HG02678 (cell line): Measurements from ENCODE around the gene CNTN1.

Source experiments
- ATAC-seq: cut with Tn5 transposase; IDR thresholded peaks from one replicate; pipeline ENCODE4 v1.9.1; 2021; ENCODE audit warnings: mild to moderate bottlenecking, moderate library complexity; ENCODE audit not compliant: unreplicated experiment

The CNTN1 gene

DNA sequence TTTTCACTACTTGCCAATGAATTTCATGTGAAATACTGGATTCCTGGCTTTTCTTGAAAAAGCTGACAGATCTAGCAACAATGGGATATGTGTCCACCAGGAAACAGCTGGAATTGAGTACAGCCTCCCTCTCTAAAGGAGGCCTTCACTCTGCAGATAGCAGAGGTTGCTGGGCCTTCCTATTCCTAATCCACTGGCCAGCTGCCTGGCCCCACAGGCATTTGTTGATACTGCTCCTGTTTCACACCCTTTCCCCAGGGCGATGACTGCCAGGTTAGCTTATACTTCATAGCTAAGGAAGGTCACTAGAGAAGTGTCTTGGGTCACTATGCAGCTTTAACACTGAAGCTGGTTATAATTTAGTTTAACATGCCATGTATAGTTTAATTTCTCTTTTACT is 408.3 kb downstream of the CNTN1 start:
- ATAC-seq: no peak

DNA sequence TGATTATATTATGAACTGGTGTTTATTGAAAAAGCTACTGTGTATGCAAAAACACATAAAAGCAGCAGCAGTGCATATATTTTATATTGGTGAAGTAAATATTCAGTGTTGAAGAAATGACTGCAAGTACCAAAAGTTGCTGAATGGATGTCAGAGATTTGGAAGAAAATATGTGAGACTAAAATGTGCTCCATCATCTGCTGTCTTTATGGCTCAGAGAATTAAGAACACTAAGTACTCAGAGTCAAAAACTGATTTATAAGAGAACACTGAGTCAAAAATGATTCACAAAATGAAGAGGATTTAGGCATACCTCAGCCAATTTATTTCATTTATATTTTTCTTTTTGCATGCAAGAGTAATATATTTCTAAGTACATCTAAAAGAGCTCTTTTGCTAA is 409.6 kb downstream of the CNTN1 start:
- ATAC-seq: no peak

DNA sequence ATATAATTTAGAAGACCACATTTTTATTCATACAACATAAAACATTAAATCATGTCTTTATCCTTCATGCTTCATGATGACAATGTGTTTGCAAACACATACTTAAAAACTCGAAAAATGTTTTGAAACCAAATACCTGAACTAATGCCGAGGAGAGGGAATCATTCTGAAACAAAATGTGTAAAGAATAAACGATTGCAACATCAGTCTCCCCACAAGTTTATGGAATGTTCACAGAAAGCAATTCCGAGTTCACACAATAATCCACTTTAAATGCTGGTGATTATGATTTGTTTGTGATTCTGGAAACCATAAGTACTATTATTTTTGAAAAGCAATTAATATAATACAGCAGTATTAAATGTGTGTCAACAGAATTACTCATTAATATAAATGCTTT is 411.4 kb downstream of the CNTN1 start:
- no peak for ATAC-seq

DNA sequence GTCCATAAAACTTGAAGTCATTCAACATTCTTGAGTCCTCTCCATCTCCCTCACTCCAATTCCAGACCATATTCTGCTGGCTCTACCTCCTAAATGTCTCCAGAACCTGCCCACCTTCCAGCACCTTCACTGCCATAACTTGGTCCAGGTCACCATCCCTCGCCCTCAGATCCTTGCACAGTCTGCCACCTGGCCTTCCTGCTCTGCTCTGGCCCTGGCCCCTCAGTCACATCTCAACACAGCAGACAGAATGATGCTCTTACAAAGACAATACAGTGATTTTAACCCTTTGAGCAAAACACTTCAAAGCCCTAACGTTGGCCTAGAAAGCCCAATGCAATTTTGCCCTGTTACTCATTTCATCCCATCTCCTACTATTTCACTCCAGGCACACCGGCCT is 414.1 kb downstream of the CNTN1 start:
- ATAC-seq: no peak

DNA sequence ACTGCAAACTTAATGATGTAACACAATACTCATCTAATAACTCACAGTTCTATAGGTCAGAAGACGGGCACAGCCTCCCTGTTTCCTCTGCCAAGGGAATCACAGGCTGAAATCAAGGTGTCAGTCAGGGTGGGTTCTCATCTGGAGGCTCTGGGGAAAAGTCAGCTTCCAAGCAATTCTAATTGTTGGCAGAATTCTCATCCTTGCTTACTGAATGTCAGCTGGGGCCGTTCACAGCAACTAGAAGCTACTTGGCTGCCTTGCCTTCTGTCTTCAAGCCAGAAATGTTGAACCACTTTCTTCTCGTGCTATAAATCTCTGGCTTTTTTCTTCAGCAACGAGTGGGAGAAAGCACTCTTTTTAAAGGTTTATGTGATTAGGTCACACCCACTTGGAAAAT is 415.8 kb downstream of the CNTN1 start:
- ATAC-seq: no peak

DNA sequence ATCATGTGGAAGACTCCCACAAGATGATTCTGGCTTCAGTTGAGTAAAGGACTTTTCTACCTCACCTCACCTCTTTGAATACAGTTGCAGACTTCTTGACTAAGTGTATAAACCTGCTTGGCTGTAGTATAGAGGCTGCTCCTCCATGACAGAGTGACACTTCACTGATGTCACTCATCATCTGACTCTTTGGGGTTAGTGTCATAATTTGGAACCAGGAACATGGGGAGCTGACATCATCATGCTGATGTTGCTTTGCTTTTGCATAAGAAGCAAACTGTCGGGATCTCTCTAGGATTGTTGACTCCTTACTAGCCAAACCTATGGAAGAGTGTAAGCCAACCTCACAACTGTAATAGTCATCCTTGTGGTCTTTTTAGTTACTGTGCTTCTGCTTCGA is 420.7 kb downstream of the CNTN1 start:
- no peak for ATAC-seq

DNA sequence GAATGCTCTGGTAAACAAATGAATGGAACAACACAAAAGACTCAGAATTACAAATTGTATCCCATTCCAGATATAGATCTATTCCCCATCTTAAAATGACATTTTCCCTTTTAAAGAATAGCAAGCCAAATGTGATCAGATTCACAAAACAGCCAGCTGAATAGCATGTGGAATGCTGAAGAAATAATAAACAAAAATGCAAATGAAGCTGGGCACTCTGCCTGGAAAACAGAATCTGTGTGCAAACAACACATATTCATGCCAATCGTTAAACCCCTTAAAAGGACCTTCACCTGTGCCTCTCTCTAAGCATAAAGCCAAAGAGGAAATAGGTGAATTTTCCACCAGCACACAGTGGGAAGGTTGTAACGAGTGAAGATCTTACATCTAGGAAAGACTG is 428.0 kb downstream of the CNTN1 start:
- no peak for ATAC-seq

DNA sequence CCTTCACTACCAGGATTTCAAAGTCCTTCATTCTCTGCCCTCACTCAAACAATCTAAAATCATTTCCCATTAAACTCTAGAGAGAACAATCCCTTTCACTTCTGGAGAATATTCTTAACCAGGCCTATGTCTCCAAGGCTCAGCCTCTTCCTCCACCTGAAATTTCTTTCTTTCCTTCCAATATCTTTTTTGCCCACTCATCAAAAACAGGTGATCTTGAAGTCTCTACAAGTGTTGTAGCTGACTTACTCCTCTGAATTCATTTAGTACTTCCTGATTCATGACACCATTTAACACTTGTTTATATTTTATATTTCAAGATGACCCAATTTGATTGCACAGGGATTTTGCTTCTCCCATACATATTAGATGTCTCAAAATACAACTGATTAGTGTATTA is 429.1 kb downstream of the CNTN1 start:
- no peak for ATAC-seq
